Pancreas (tissue), 10 donors: ENCODE results near the gene PPARD. TPM values are rescaled to one million over a fixed set of nuclear protein-coding genes. Genes with fewer than 3 reads are reported as not detected.

Source experiments
- ATAC-seq, 4 donors: fragments of 200-7000 bp; cut with Tn5 transposase; one replicate each; pipeline versions ENCODE4 v1.8.0 to v1.9.1; 2020; ENCODE audit warnings: mild to moderate bottlenecking in 4 of 4, moderate library complexity in 4 of 4
- DNase-seq, 6 donors: peaks; one replicate each; pipeline ENCODE4 v3.0.0-alpha.2; 2020
- FAIRE-seq: peaks from 2 replicates; lab custom pipeline; 2012; peaks lifted over from hg19 to GRCh38; lab: Jason Lieb, UNC
- H3K27ac ChIP-seq, 4 donors: fragments of 200-600 bp; sonication (generic); 1 replicate in 3 of 4; 2 replicates in 1 of 4; pipeline versions ENCODE4 v1.5.0 to v1.8.0; 2020
- H3K27me3 ChIP-seq, 4 donors: fragments of 200-600 bp; one replicate each; pipeline ENCODE4 v1.8.0; 2021
- H3K36me3 ChIP-seq, 3 donors: fragments of 200-600 bp; sonication (generic) in 1 of 3; one replicate each; pipeline versions ENCODE4 v1.5.0 to v1.8.0; 2020 to 2021
- H3K4me1 ChIP-seq, 3 donors: fragments of 200-600 bp; one replicate each; pipeline ENCODE4 v1.8.0; 2021
- H3K4me3 ChIP-seq, 4 donors: fragments of 200-600 bp; sonication (generic) in 2 of 4; one replicate each; pipeline versions ENCODE4 v1.5.0 to v1.8.0; 2020 to 2021
- H3K9me3 ChIP-seq, 4 donors: fragments of 200-600 bp; one replicate each; pipeline ENCODE4 v1.8.0; 2021
- CTCF ChIP-seq, 4 donors: fragments of 200-600 bp; sonication (generic) in 3 of 4; IDR thresholded peaks; one replicate each; pipeline versions ENCODE4 v1.5.0 to v1.8.0; 2021; ENCODE audit warnings: antibody characterized with exemption in 4 of 4
- WGBS, 2 donors: extraction: QIAGEN DNeasy Blood & Tissue Kit; methylation state at CpG; one replicate each; pipeline ENCODE4 v1.1.7; 2013; 5-methylcytosine and 5-hydroxymethylcytosine counted together
- intact Hi-C, 3 donors: fragments of 100-400 bp; cut with DNase I; formaldehyde crosslinking; loops; one replicate each; pipeline versions ENCODE4 v1.11.1 to v1.14.2; 2022
- polyA plus RNA-seq, 2 donors: library from polyadenylated mRNA; stranded (reverse); fragments of 200-250 nt; gene quantifications; one replicate each; pipeline ENCODE4 v1.2.3, GENCODE V29; 2013
- total RNA-seq, 6 donors: library from RNA; stranded (reverse); fragmentation: NEBNext Ultra II Directional in 4 of 6; extraction: Animal tissue kit (Norgen Biotek cat#: 25700) in 4 of 6; gene quantifications; one replicate each; pipeline versions ENCODE4 v1.2.1 to v1.2.4, GENCODE V29; 2021 to 2023
- donor health status: healthy with polysubstance abuse.
- donor health status: DM: no; HTN: no; CAD: no; lungs with moderate emphysema.
- donor health status: DM: no; HTN: no; CAD: no.
- donor health status: control.
- donor health status: control.
- donor health status: Bipolar disorder and iron deficiency.
- donor health status: DM: yes; HTN: yes; CAD: no.
- donor health status: DM: no; HTN: no; CAD: no.
- donor health status: DM: no; HTN: no; CAD: no.
- donor health status: DM: yes; HTN: yes; CAD: no.

The PPARD gene
- total and polyA plus RNA-seq, 8 donors, result 4.4 to 14.1 (median 8.2) TPM

- WGBS, 2 donors, result 87 to 90% methylated on average over 4 of the region's 4 CpGs
- Histone ChIP-seq H3K4me3 (no peak overlapping the region), H3K27ac (no peak overlapping the region), H3K4me1 (no peaks in the 10 kb centered on the region), H3K27me3 (no peaks in the 10 kb centered on the region), H3K36me3 (no peaks in the 10 kb centered on the region), H3K9me3 (no peaks in the 10 kb centered on the region)
- DNase-seq (no peak), FAIRE-seq (no peak), ATAC-seq (no peak)
- intact Hi-C loops, result no loop called here
- no peak for TF ChIP-seq CTCF (IDR thresholded peaks at IDR 0.05)
Observed at GRCh38 chr6:35441642-35442041, 99.3 kb downstream of the PPARD start.

- no peak for ATAC-seq
- Histone ChIP-seq H3K4me3 (no peak overlapping the region), H3K4me1 (no peaks in the 10 kb centered on the region), H3K27me3 (no peaks in the 10 kb centered on the region), H3K9me3 (no peaks in the 10 kb centered on the region), H3K27ac (no peak overlapping the region), H3K36me3 (no peaks in the 10 kb centered on the region)
- DNase-seq, result peak in 1 of 6 donors; percentile 8
- FAIRE-seq, result no peak
- intact Hi-C loops, result no loop called here
- TF ChIP-seq CTCF (IDR thresholded peaks at IDR 0.05), result no peak
- 79 to 82% methylated on average over 5 of the region's 5 CpGs for WGBS, 2 donors
Observed at GRCh38 chr6:35442693-35443092, 100.3 kb downstream of the PPARD start.

- intact Hi-C loops, result no loop called here
- ATAC-seq (no peak), FAIRE-seq (no peak), DNase-seq (peak in 1 of 6 donors; percentile 45)
- Histone ChIP-seq H3K27ac (no peak overlapping the region), H3K27me3 (no peaks in the 10 kb centered on the region), H3K9me3 (no peaks in the 10 kb centered on the region), H3K4me1 (no peaks in the 10 kb centered on the region), H3K36me3 (no peaks in the 10 kb centered on the region), H3K4me3 (no peak overlapping the region)
- 75 to 92% methylated on average over 9 of the region's 9 CpGs for WGBS, 2 donors
- no peak for TF ChIP-seq CTCF (IDR thresholded peaks at IDR 0.05)
Observed at GRCh38 chr6:35443341-35444030, 101.1 kb downstream of the PPARD start.

GRCh38 chr6:35445691-35446090 is 103.3 kb downstream of the PPARD start:
- Histone ChIP-seq H3K27ac (no peak overlapping the region), H3K9me3 (no peaks in the 10 kb centered on the region), H3K4me1 (no peaks in the 10 kb centered on the region), H3K4me3 (no peak overlapping the region), H3K27me3 (no peaks in the 10 kb centered on the region), H3K36me3 (no peaks in the 10 kb centered on the region)
- WGBS, 2 donors, result 71 to 79% methylated on average over 7 of the region's 7 CpGs
- ATAC-seq (no peak), FAIRE-seq (no peak), DNase-seq (no peak)
- intact Hi-C loops, result loop anchor here in 2 of 3 donors (5.0 kb wide), 1 partner anchor 103 kb away; the partner anchor contains the start of gene PPARD (in 2 of the 2)
- no peak for TF ChIP-seq CTCF (IDR thresholded peaks at IDR 0.05)

GRCh38 chr6:35448191-35448590 is 105.8 kb downstream of the PPARD start:
- no peak for TF ChIP-seq CTCF (IDR thresholded peaks at IDR 0.05)
- WGBS, 2 donors, result 63 to 73% methylated on average over 7 of the region's 7 CpGs

More at GRCh38 chr6:35448191-35448590, 105.8 kb downstream of the PPARD start:
- ATAC-seq (no peak), DNase-seq (no peak), FAIRE-seq (no peak)
- Histone ChIP-seq H3K9me3 (no peaks in the 10 kb centered on the region), H3K4me1 (peaks cover 0 to 9% (median 0%) of the 10 kb centered on the region in 3 donors), H3K4me3 (no peak overlapping the region), H3K27me3 (no peaks in the 10 kb centered on the region), H3K27ac (no peak overlapping the region), H3K36me3 (no peaks in the 10 kb centered on the region)
- intact Hi-C loops, result loop anchor here in 2 of 3 donors (5.0 kb wide), 1 partner anchor 106 kb away; the partner anchor contains the start of gene PPARD (in 2 of the 2)
